KMS-11 (cell line): ENCODE results near the gene HS6ST2.
A peak's percentile ranks its signal among the peaks of the same experiment; 100 is the strongest.

Source experiments
- H2AFZ ChIP-seq: fragments of 200-600 bp; sonication (generic); 2 replicates; pipeline ENCODE4 v1.6.1; 2016; ENCODE audit warnings: antibody characterized with exemption, mixed run types, low read depth
- H3K27ac ChIP-seq: fragments of 200-600 bp; sonication (generic); 2 replicates; pipeline ENCODE4 v1.6.1; 2016; ENCODE audit warnings: mild to moderate bottlenecking, mixed run types
- H3K27me3 ChIP-seq: fragments of 200-600 bp; sonication (generic); 2 replicates; pipeline ENCODE4 v1.6.1; 2017; ENCODE audit warnings: mild to moderate bottlenecking, low read depth, mixed run types, moderate library complexity; ENCODE audit not compliant: insufficient read depth
- H3K36me3 ChIP-seq: fragments of 200-600 bp; sonication (generic); 2 replicates; pipeline ENCODE4 v1.6.1; 2017; ENCODE audit warnings: mild to moderate bottlenecking, mixed run types; ENCODE audit not compliant: insufficient read depth
- H3K4me1 ChIP-seq: fragments of 200-600 bp; sonication (generic); 2 replicates; pipeline ENCODE4 v1.6.1; 2016; ENCODE audit warnings: mild to moderate bottlenecking, low read depth, mixed run types; ENCODE audit not compliant: poor library complexity, severe bottlenecking
- H3K4me2 ChIP-seq: fragments of 200-600 bp; sonication (generic); 2 replicates; pipeline ENCODE4 v1.7.0; 2016; ENCODE audit warnings: mild to moderate bottlenecking, mixed run types
- H3K4me3 ChIP-seq: fragments of 200-600 bp; sonication (generic); IDR thresholded peaks from 2 replicates; pipeline ENCODE4 v1.6.1; 2017; ENCODE audit warnings: low read depth, low read length, mixed read lengths; ENCODE audit not compliant: insufficient read depth
- H3K79me2 ChIP-seq: fragments of 200-600 bp; sonication (generic); 2 replicates; pipeline ENCODE4 v1.6.1; 2016; ENCODE audit warnings: low read depth, mixed run types; ENCODE audit not compliant: insufficient read depth
- H3K9ac ChIP-seq: fragments of 200-600 bp; sonication (generic); 2 replicates; pipeline ENCODE4 v1.6.1; 2016; ENCODE audit warnings: mild to moderate bottlenecking, mixed run types
- H4K20me1 ChIP-seq: fragments of 200-600 bp; sonication (generic); 2 replicates; pipeline ENCODE4 v1.6.1; 2016; ENCODE audit warnings: mild to moderate bottlenecking, mixed run types; ENCODE audit not compliant: insufficient read depth
- TF ChIP-seq, protein P1 (sequence below): fragments of 200-600 bp; sonication (generic); conservative IDR thresholded peaks from 2 replicates; pipeline ENCODE4 v1.6.1; 2017; ENCODE audit warnings: low read depth, mild to moderate bottlenecking, antibody characterized with exemption, low read length, moderate library complexity, mixed read lengths

HS6ST2 gene

DNA sequence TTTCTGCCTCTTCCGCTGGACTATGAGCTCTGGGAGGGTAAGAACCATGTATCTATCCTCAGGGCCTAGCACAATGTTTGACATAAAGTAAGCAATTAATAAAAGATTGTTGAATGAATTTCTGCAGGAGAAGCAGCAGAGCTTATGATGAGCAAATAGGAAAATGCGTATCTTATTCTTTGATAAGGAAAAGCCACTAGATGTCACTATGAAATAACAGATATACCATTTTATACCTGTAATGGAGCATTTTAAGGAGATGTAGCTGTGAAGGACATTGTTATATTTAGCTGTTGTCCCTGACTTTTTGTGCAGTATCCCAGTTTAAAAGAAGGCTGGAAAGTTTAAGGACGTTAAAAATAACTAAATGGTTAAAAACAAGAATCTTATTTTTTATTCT is 322.3 kb downstream of the HS6ST2 start:
- no peak overlapping the region for H3K4me2 ChIP-seq
- TF ChIP-seq, protein P1, sequence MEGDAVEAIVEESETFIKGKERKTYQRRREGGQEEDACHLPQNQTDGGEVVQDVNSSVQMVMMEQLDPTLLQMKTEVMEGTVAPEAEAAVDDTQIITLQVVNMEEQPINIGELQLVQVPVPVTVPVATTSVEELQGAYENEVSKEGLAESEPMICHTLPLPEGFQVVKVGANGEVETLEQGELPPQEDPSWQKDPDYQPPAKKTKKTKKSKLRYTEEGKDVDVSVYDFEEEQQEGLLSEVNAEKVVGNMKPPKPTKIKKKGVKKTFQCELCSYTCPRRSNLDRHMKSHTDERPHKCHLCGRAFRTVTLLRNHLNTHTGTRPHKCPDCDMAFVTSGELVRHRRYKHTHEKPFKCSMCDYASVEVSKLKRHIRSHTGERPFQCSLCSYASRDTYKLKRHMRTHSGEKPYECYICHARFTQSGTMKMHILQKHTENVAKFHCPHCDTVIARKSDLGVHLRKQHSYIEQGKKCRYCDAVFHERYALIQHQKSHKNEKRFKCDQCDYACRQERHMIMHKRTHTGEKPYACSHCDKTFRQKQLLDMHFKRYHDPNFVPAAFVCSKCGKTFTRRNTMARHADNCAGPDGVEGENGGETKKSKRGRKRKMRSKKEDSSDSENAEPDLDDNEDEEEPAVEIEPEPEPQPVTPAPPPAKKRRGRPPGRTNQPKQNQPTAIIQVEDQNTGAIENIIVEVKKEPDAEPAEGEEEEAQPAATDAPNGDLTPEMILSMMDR = no peak
- H3K9ac ChIP-seq = no peak overlapping the region
- H3K79me2 ChIP-seq = no peaks in the 10 kb centered on the region
- no peaks in the 10 kb centered on the region for H3K36me3 ChIP-seq
- H3K4me3 ChIP-seq = no peak overlapping the region
- no peak overlapping the region for H2AFZ ChIP-seq
- no peaks in the 10 kb centered on the region for H3K27me3 ChIP-seq
- no peaks in the 10 kb centered on the region for H4K20me1 ChIP-seq
- H3K4me1 ChIP-seq = no peaks in the 10 kb centered on the region
- H3K27ac ChIP-seq = no peak overlapping the region

DNA sequence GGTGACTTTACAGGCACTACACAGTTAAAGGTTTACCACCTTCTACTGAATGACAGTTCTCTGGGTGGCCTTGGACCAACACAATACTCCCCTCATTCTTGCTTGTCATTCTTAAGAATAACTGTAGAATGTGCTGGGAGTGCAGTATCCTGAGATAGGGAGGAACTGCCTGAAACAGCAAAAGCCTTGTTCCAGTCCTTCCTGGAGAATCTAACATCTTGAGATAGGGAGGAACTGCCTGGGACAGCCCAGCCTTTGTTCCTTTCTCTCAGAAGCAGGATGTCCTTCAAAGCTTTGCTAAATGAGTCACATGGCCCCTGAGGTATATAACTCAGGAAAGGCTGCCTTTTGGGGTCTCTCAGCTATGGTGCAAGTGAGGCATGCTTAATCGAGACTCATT is 323.9 kb downstream of the HS6ST2 start:
- Histone ChIP-seq H3K4me3 (no peak overlapping the region), H4K20me1 (no peaks in the 10 kb centered on the region), H3K36me3 (no peaks in the 10 kb centered on the region), H3K27me3 (no peaks in the 10 kb centered on the region), H3K4me1 (no peaks in the 10 kb centered on the region), H3K9ac (no peak overlapping the region), H3K4me2 (no peak overlapping the region), H3K79me2 (no peaks in the 10 kb centered on the region), H2AFZ (no peak overlapping the region), H3K27ac (no peak overlapping the region)
- TF ChIP-seq, protein P1 = no peak

- Histone ChIP-seq H3K4me1 (no peaks in the 10 kb centered on the region), H3K4me2 (no peak overlapping the region), H3K27me3 (no peaks in the 10 kb centered on the region), H2AFZ (no peak overlapping the region), H3K36me3 (no peaks in the 10 kb centered on the region), H3K4me3 (no peak overlapping the region), H3K9ac (no peak overlapping the region), H4K20me1 (no peaks in the 10 kb centered on the region), H3K79me2 (no peaks in the 10 kb centered on the region), H3K27ac (no peak overlapping the region)
- TF ChIP-seq, protein P1 = peak; percentile 50
Observed at GRCh38 chrX:132631579-132632232, 326.7 kb downstream of the HS6ST2 start.

- Histone ChIP-seq H3K36me3 (no peaks in the 10 kb centered on the region), H3K9ac (no peak overlapping the region), H4K20me1 (no peaks in the 10 kb centered on the region), H3K79me2 (no peaks in the 10 kb centered on the region), H3K27me3 (no peaks in the 10 kb centered on the region), H3K27ac (no peak overlapping the region), H2AFZ (no peak overlapping the region), H3K4me3 (no peak overlapping the region), H3K4me2 (no peak overlapping the region), H3K4me1 (no peaks in the 10 kb centered on the region)
- TF ChIP-seq, protein P1 = no peak
Observed at GRCh38 chrX:132624466-132624865, 334.0 kb downstream of the HS6ST2 start.
